Breast epithelium (tissue), 4 donors: ENCODE data around the gene VPS45. TPM values are rescaled to one million over a fixed set of nuclear protein-coding genes. Genes with fewer than 3 reads are reported as not detected.

Experiments
- DNase-seq, 2 donors: peaks; one replicate each; pipeline ENCODE4 v3.0.0-alpha.2; 2019; ENCODE audit warnings: low spot score in 2 of 2
- H3K27ac ChIP-seq, 2 donors: fragments of 200-600 bp; sonication (generic) in 1 of 2; one replicate each; pipeline ENCODE4 v1.5.1; 2016 to 2019; ENCODE audit warnings: mild to moderate bottlenecking in 1 of 2
- H3K27me3 ChIP-seq, 2 donors: fragments of 200-600 bp; sonication (generic) in 1 of 2; one replicate each; pipeline versions ENCODE4 v1.5.1 to v1.6.0; 2017 to 2019; ENCODE audit warnings: control low read depth in 1 of 2, mild to moderate bottlenecking in 1 of 2
- H3K36me3 ChIP-seq: fragments of 200-600 bp; one replicate; pipeline ENCODE4 v1.5.1; 2019
- H3K4me1 ChIP-seq, 2 donors: fragments of 200-600 bp; sonication (generic); one replicate each; pipeline ENCODE4 v1.5.1; 2016 to 2019; ENCODE audit warnings: control low read depth in 1 of 2
- H3K4me3 ChIP-seq, 3 donors: fragments of 200-600 bp; sonication (generic); 1 replicate in 2 of 3; 2 replicates in 1 of 3; pipeline ENCODE4 v1.5.1; 2016 to 2019; ENCODE audit warnings: mild to moderate bottlenecking in 3 of 3, moderate library complexity in 2 of 3
- H3K9me3 ChIP-seq, 2 donors: fragments of 200-600 bp; sonication (generic) in 1 of 2; one replicate each; pipeline ENCODE4 v1.5.1; 2016 to 2019; ENCODE audit warnings: control low read depth in 1 of 2
- POLR2A ChIP-seq: fragments of 450-650 bp; IDR thresholded peaks from one replicate; pipeline ENCODE4 v1.6.1; 2016; ENCODE audit warnings: antibody characterized with exemption, mild to moderate bottlenecking, moderate library complexity
- POLR2AphosphoS5 ChIP-seq, 3 donors: sonication (generic); formaldehyde crosslinking; IDR thresholded peaks; one replicate each; pipeline ENCODE4 v1.6.1; 2017; ENCODE audit warnings: antibody characterized with exemption in 3 of 3
- intact Hi-C: fragments of 100-400 bp; cut with DNase I; formaldehyde crosslinking; loops from one replicate; pipeline ENCODE4 v1.15.1; 2023; ENCODE audit warnings: low total_unique reads
- total RNA-seq, 3 donors: library from RNA; depleted of rRNA; stranded (reverse); fragments of >200 nt; gene quantifications; one replicate each; pipeline ENCODE4 v1.1.0, GENCODE V29; 2016
- TF ChIP-seq, protein P1 (sequence below), 3 donors: fragments of 450-650 bp; IDR thresholded peaks; one replicate each; pipeline ENCODE4 v1.5.1; 2016 to 2017; ENCODE audit warnings: antibody characterized with exemption in 3 of 3, mild to moderate bottlenecking in 3 of 3, moderate library complexity in 3 of 3

VPS45 gene
- total RNA-seq, 3 donors from 2014 or later, result 37.1 to 72.0 (median 45.6) TPM

GRCh38 chr1:150115121-150115520 is 47.5 kb downstream of the VPS45 start:
- intact Hi-C loops, result no loop called here
- Histone ChIP-seq H3K27me3 (no peaks in the 10 kb centered on the region), H3K4me3 (no peak overlapping the region), H3K9me3 (peaks cover 10 to 12% of the 10 kb centered on the region in 2 donors), H3K27ac (no peak overlapping the region), H3K36me3 (no peaks in the 10 kb centered on the region), H3K4me1 (no peaks in the 10 kb centered on the region)
- TF ChIP-seq POLR2A (no peak), POLR2AphosphoS5 (IDR thresholded peaks at IDR 0.05) (no peak)
- TF ChIP-seq, protein P1, sequence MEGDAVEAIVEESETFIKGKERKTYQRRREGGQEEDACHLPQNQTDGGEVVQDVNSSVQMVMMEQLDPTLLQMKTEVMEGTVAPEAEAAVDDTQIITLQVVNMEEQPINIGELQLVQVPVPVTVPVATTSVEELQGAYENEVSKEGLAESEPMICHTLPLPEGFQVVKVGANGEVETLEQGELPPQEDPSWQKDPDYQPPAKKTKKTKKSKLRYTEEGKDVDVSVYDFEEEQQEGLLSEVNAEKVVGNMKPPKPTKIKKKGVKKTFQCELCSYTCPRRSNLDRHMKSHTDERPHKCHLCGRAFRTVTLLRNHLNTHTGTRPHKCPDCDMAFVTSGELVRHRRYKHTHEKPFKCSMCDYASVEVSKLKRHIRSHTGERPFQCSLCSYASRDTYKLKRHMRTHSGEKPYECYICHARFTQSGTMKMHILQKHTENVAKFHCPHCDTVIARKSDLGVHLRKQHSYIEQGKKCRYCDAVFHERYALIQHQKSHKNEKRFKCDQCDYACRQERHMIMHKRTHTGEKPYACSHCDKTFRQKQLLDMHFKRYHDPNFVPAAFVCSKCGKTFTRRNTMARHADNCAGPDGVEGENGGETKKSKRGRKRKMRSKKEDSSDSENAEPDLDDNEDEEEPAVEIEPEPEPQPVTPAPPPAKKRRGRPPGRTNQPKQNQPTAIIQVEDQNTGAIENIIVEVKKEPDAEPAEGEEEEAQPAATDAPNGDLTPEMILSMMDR (IDR thresholded peaks at IDR 0.05), result no peak
- DNase-seq, result no peak

DNA sequence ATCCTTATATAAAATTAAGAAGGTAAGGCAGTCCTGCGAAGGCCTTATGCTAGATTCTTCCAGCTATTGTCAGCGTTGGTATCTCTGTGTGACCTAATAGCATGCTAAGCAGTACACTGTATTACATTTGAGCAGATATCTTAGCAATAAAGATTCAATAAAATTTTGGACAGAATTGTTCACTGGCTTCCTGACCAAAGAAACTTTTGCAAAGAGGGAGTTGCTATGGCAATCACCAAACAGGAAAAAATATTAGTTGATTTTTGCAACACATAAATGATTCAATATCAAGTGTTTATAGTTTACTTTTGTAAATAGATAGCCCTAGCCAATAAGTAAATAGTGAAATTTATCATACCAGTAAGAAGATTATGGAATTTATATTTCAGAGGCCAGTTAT is 51.1 kb downstream of the VPS45 start:
- intact Hi-C loops, result no loop called here
- Histone ChIP-seq H3K4me1 (no peaks in the 10 kb centered on the region), H3K27ac (no peak overlapping the region), H3K9me3 (peaks cover 10 to 12% of the 10 kb centered on the region in 2 donors), H3K27me3 (no peaks in the 10 kb centered on the region), H3K36me3 (no peaks in the 10 kb centered on the region), H3K4me3 (no peak overlapping the region)
- DNase-seq, result no peak
- TF ChIP-seq POLR2A, result no peak
- no peak for TF ChIP-seq POLR2AphosphoS5 (IDR thresholded peaks at IDR 0.05)
- TF ChIP-seq, protein P1 (IDR thresholded peaks at IDR 0.05), result no peak

GRCh38 chr1:150121236-150121862 is 53.8 kb downstream of the VPS45 start:
- Histone ChIP-seq H3K9me3 (no peaks in the 10 kb centered on the region), H3K4me1 (no peaks in the 10 kb centered on the region), H3K4me3 (no peak overlapping the region), H3K27me3 (no peaks in the 10 kb centered on the region), H3K27ac (no peak overlapping the region), H3K36me3 (no peaks in the 10 kb centered on the region)
- TF ChIP-seq POLR2A, result no peak
- TF ChIP-seq, protein P1 (IDR thresholded peaks at IDR 0.05), result no peak
- no peak for TF ChIP-seq POLR2AphosphoS5 (IDR thresholded peaks at IDR 0.05)
- DNase-seq, result no peak
- intact Hi-C loops, result no loop called here

- TF ChIP-seq, protein P1 (IDR thresholded peaks at IDR 0.05), result no peak
- DNase-seq, result no peak
- Histone ChIP-seq H3K36me3 (no peaks in the 10 kb centered on the region), H3K4me3 (no peak overlapping the region), H3K27me3 (no peaks in the 10 kb centered on the region), H3K9me3 (no peaks in the 10 kb centered on the region), H3K27ac (no peak overlapping the region), H3K4me1 (no peaks in the 10 kb centered on the region)
- intact Hi-C loops, result no loop called here
Observed at GRCh38 chr1:150126811-150127210, 59.2 kb downstream of the VPS45 start.

GRCh38 chr1:150127464-150127863 is 59.9 kb downstream of the VPS45 start:
- Histone ChIP-seq H3K4me1 (no peaks in the 10 kb centered on the region), H3K36me3 (no peaks in the 10 kb centered on the region), H3K27me3 (no peaks in the 10 kb centered on the region), H3K9me3 (no peaks in the 10 kb centered on the region), H3K27ac (no peak overlapping the region), H3K4me3 (no peak overlapping the region)
- no peak for DNase-seq
- intact Hi-C loops, result no loop called here
- TF ChIP-seq POLR2A (no peak), POLR2AphosphoS5 (IDR thresholded peaks at IDR 0.05) (no peak)
- TF ChIP-seq, protein P1 (IDR thresholded peaks at IDR 0.05), result no peak
